PFSK-1 (cell line): Measurements from ENCODE around the gene ANKRD13B.

ENCODE experiments used
- FOXP2 ChIP-seq: optimal IDR thresholded peaks from 2 replicates; pipeline ENCODE3; 2011; ENCODE audit warnings: borderline replicate concordance, control low read depth, inconsistent platforms; ENCODE audit not compliant: insufficient read depth; ENCODE audit errors: extremely low read length, extremely low read depth
- POLR2AphosphoS5 ChIP-seq: IDR thresholded peaks from 2 replicates; pipeline ENCODE4 v1.6.1; 2012; ENCODE audit warnings: low read depth, mild to moderate bottlenecking, control low read depth, low read length, moderate library complexity
- REST ChIP-seq, 2 experiments: IDR thresholded peaks; 2 replicates each; pipeline versions ENCODE4 v1.6.1 to v1.8.0; 2011 to 2012; ENCODE audit warnings: low read depth in 2 of 2, low read length in 2 of 2, control low read depth in 1 of 2, inconsistent platforms in 1 of 2, mild to moderate bottlenecking in 1 of 2, moderate library complexity in 1 of 2; ENCODE audit not compliant: insufficient read depth in 1 of 2
- SIN3A ChIP-seq: IDR thresholded peaks from 2 replicates; pipeline ENCODE4 v1.6.1; 2012; ENCODE audit warnings: mild to moderate bottlenecking, low read length, moderate library complexity, borderline replicate concordance; ENCODE audit not compliant: insufficient read depth
- TAF1 ChIP-seq: IDR thresholded peaks from 2 replicates; pipeline ENCODE4 v1.6.1; 2012; ENCODE audit warnings: low read length, control low read depth, borderline replicate concordance; ENCODE audit not compliant: insufficient read depth

Gene ANKRD13B

DNA sequence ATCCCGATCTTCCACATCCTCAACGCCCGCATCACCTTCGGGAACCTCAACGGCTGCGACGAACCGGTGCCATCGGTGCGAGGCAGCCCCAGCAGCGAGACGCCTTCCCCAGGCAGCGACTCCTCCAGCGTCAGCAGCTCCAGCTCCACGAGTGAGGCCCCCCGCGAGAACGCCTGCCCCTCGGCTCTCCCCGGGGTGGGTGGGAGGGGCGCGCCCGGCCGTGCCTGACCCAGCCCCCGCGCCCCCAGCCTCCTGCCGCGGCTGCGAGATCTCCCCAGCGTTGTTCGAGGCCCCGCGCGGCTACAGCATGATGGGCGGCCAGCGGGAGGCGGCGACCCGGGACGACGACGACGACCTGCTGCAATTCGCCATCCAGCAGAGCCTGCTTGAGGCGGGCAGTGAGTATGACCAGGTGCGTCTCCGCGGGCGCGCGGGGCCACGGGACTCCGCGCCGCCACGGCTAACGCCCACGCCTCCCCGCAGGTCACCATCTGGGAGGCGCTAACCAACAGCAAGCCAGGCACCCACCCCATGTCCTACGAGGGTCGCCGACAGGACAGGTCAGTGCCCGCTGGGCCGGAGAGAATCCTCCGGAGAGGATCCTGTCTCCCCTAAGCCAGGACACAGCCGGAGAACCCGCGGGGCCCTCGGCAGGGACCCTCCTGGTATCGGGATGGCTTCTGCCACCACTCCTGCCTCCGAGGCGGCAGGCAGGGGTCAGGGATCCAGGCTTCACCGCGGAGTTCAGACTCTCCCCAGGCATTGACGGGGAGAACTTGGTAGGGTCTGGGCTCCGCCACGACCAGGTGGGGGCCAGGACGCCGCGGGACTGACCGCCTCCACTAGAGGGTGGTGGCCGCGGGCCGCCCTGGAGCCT lies 19.7 kb downstream of the ANKRD13B start:
- no peak for TF ChIP-seq SIN3A
- no peak for TF ChIP-seq TAF1
- TF ChIP-seq POLR2AphosphoS5, result no peak
- no peak for TF ChIP-seq FOXP2
- no peak for TF ChIP-seq REST (IDR thresholded peaks at IDR 0.05; ENCODE audit: insufficient read depth in 1 of 2, low read depth in 2 of 2, low read length in 2 of 2)

DNA sequence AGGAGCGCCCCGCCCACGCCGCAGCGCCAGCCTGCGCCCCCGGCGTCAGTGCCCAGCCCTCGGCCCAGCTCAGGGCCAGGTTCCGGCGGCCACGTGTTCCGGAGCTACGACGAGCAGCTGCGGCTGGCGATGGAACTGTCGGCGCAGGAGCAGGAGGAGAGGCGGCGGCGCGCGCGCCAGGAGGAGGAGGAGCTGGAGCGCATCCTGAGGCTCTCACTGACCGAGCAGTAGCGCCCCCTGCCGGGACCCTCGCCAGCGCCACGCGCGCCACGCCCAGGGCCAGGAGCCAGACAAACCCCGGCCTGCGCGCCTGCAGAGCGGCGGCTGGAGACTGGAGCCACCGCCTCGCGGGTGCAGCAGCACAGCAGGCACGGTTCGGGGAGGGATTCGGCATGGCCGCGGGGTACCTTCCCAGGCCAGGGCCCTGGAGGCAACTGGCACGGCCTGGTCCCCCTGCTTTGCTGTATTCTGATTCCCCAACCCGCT lies 20.5 kb downstream of the ANKRD13B start:
- TF ChIP-seq REST (IDR thresholded peaks at IDR 0.05; ENCODE audit: insufficient read depth in 1 of 2, low read depth in 2 of 2, low read length in 2 of 2) (no peak), FOXP2 (no peak), SIN3A (no peak), POLR2AphosphoS5 (no peak), TAF1 (no peak)

GRCh38 chr17:29613856-29614255 lies 20.9 kb downstream of the ANKRD13B start:
- TF ChIP-seq SIN3A, result no peak
- no peak for TF ChIP-seq REST (IDR thresholded peaks at IDR 0.05; ENCODE audit: insufficient read depth in 1 of 2, low read depth in 2 of 2, low read length in 2 of 2)
- no peak for TF ChIP-seq FOXP2
- no peak for TF ChIP-seq POLR2AphosphoS5
- TF ChIP-seq TAF1, result no peak

DNA sequence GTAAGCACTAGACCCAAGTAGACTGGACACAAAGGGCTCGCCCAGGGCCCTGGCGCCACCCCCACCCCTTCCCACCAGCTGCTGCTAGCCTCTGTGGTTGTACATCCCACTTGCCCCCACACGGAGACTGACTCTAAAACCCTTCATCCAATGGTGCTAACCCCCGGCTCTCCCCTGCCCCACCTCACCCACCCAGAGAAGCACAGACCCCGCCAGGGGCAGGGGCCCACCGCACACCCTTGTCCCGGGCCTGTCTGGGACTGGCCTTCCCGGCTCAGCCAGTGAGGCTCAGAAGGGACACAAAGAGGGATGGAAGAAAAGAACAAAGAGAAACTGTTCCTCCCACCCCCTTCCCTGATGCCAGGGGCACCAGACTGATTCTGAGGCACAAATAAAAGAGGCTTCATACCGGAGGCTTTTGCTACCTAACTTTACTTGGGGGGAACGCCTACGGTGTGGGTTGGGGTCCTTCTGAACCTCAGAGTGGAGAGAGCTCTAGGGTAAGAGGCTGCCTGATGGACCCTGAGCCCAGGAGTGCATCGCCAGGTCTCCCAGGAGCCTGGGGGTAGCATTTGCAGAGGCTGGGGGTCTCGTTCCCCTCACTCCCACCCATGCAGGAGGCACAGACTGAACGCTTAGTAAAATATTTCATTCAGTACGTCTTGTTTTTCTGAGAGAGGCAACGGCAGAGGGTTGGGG lies 21.6 kb downstream of the ANKRD13B start:
- TF ChIP-seq POLR2AphosphoS5 (no peak), FOXP2 (no peak), REST (IDR thresholded peaks at IDR 0.05; ENCODE audit: insufficient read depth in 1 of 2, low read depth in 2 of 2, low read length in 2 of 2) (no peak), SIN3A (no peak), TAF1 (no peak)
